HL-60/S4 treated with retinoic acid at 250 ng/mL for 4 days and 3 days (cell line): ENCODE results near the gene PDE3A.

ENCODE experiments used
- in situ Hi-C: fragments of 300-500 bp; cut with MboI; formaldehyde crosslinking; loops from 2 replicates; pipeline ENCODE4 v1.7.0; 2022; ENCODE audit warnings: low sequenced_read_pairs

Gene PDE3A

GRCh38 chr12:20420557-20420956 lies 52.2 kb downstream of the PDE3A start:
- in situ Hi-C loops: no loop called here

GRCh38 chr12:20421421-20421820 lies 53.1 kb downstream of the PDE3A start:
- in situ Hi-C loops: no loop called here

- in situ Hi-C loops: no loop called here
Measured at GRCh38 chr12:20423557-20423956, 55.2 kb downstream of the PDE3A start.

GRCh38 chr12:20424841-20425240 lies 56.5 kb downstream of the PDE3A start:
- in situ Hi-C loops: no loop called here

- in situ Hi-C loops: no loop called here
Measured at GRCh38 chr12:20426191-20426590, 57.9 kb downstream of the PDE3A start.

- in situ Hi-C loops: no loop called here
Measured at GRCh38 chr12:20426957-20427356, 58.6 kb downstream of the PDE3A start.

- in situ Hi-C loops: no loop called here
Measured at GRCh38 chr12:20429852-20430251, 61.5 kb downstream of the PDE3A start.

- in situ Hi-C loops: no loop called here
Measured at GRCh38 chr12:20432290-20432689, 64.0 kb downstream of the PDE3A start.

GRCh38 chr12:20434996-20435395 lies 66.7 kb downstream of the PDE3A start:
- in situ Hi-C loops: no loop called here

- in situ Hi-C loops: no loop called here
Measured at GRCh38 chr12:20436316-20436715, 68.0 kb downstream of the PDE3A start.

GRCh38 chr12:20438299-20438779 lies 70.0 kb downstream of the PDE3A start:
- in situ Hi-C loops: no loop called here

GRCh38 chr12:20439626-20440025 lies 71.3 kb downstream of the PDE3A start:
- in situ Hi-C loops: no loop called here

GRCh38 chr12:20440408-20440807 lies 72.1 kb downstream of the PDE3A start:
- in situ Hi-C loops: no loop called here

- in situ Hi-C loops: no loop called here
Measured at GRCh38 chr12:20442322-20442721, 74.0 kb downstream of the PDE3A start.

- in situ Hi-C loops: no loop called here
Measured at GRCh38 chr12:20443255-20443654, 74.9 kb downstream of the PDE3A start.

GRCh38 chr12:20443792-20444191 lies 75.5 kb downstream of the PDE3A start:
- in situ Hi-C loops: no loop called here

- in situ Hi-C loops: no loop called here
Measured at GRCh38 chr12:20444595-20445170, 76.3 kb downstream of the PDE3A start.

GRCh38 chr12:20445687-20446086 lies 77.3 kb downstream of the PDE3A start:
- in situ Hi-C loops: no loop called here

- in situ Hi-C loops: no loop called here
Measured at GRCh38 chr12:20446836-20447235, 78.5 kb downstream of the PDE3A start.

- in situ Hi-C loops: no loop called here
Measured at GRCh38 chr12:20448781-20449180, 80.4 kb downstream of the PDE3A start.

GRCh38 chr12:20450591-20451180 lies 82.3 kb downstream of the PDE3A start:
- in situ Hi-C loops: no loop called here

GRCh38 chr12:20451761-20452160 lies 83.4 kb downstream of the PDE3A start:
- in situ Hi-C loops: no loop called here

GRCh38 chr12:20452496-20453010 lies 84.2 kb downstream of the PDE3A start:
- in situ Hi-C loops: no loop called here
